Thyroid gland (tissue), 4 donors: ENCODE results near the gene RNF6.

Experiments
- POLR2A ChIP-seq, 2 donors: fragments of 450-650 bp; IDR thresholded peaks; one replicate each; pipeline ENCODE4 v1.6.1; 2017; ENCODE audit warnings: antibody characterized with exemption in 2 of 2, mild to moderate bottlenecking in 2 of 2, moderate library complexity in 1 of 2
- TF ChIP-seq, protein P1 (sequence below), 6 experiments: fragments of 200-600 bp in 3 of 6; fragments of 450-650 bp in 3 of 6; sonication (generic) in 3 of 6; IDR thresholded peaks; one replicate each; pipeline ENCODE4 v1.5.1; 2016 to 2019; ENCODE audit warnings: antibody characterized with exemption in 6 of 6, mild to moderate bottlenecking in 2 of 6, inconsistent platforms in 1 of 6, moderate library complexity in 1 of 6

DNA sequence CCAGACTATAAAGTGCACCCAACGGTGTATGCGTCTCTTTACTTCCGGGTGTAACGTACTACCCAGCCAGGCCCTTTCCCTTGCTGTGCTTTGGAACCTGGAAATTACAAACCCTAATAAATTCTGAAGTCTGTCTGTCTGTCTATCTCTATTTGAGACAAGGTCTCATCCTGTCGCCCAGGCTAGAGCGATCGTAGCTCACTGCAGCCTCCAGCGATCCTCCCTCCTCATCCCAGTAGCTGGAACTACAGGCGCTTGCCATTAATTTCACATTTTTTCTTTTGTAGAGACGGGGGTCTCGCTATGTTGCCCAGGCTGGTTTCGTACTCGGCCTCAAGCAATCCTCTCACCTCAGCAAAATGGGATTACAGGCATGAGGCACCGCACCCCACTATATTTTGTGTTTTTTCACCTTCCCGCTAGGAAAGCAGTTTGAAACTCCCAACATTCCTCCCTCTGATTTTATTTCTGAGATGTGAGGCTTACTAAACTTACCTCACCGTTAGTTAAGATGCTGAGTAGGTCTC lies 469 bp upstream of the RNF6 start:
- no peak for TF ChIP-seq POLR2A (IDR thresholded peaks at IDR 0.05)
- TF ChIP-seq, protein P1, sequence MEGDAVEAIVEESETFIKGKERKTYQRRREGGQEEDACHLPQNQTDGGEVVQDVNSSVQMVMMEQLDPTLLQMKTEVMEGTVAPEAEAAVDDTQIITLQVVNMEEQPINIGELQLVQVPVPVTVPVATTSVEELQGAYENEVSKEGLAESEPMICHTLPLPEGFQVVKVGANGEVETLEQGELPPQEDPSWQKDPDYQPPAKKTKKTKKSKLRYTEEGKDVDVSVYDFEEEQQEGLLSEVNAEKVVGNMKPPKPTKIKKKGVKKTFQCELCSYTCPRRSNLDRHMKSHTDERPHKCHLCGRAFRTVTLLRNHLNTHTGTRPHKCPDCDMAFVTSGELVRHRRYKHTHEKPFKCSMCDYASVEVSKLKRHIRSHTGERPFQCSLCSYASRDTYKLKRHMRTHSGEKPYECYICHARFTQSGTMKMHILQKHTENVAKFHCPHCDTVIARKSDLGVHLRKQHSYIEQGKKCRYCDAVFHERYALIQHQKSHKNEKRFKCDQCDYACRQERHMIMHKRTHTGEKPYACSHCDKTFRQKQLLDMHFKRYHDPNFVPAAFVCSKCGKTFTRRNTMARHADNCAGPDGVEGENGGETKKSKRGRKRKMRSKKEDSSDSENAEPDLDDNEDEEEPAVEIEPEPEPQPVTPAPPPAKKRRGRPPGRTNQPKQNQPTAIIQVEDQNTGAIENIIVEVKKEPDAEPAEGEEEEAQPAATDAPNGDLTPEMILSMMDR (IDR thresholded peaks at IDR 0.05): no peak
